H1 (cell line): ENCODE data around the gene TMEM52B. TPM values are rescaled to one million over a fixed set of nuclear protein-coding genes. Genes with fewer than 3 reads are reported as not detected.

ENCODE experiments used
- ATF2 ChIP-seq: IDR thresholded peaks from 2 replicates; pipeline ENCODE4 v1.6.1; 2012; ENCODE audit warnings: low read length, inconsistent platforms
- BACH1 ChIP-seq: IDR thresholded peaks from 2 replicates; pipeline ENCODE4 v1.6.1; 2012; ENCODE audit warnings: low read length, improper control_type of control experiment
- CBX8 ChIP-seq: fragments of 300-800, 300-1000 bp; sonication (generic); IDR thresholded peaks from 2 replicates; pipeline ENCODE4 v1.7.1; 2016; ENCODE audit warnings: low read depth, low read length, borderline replicate concordance
- CREB1 ChIP-seq: IDR thresholded peaks from 2 replicates; pipeline ENCODE4 v1.6.1; 2012; ENCODE audit warnings: inconsistent platforms
- E2F6 ChIP-seq: IDR thresholded peaks from 2 replicates; pipeline ENCODE4 v1.6.1; 2012; ENCODE audit warnings: inconsistent platforms
- JUND ChIP-seq: IDR thresholded peaks from 2 replicates; pipeline ENCODE4 v1.6.1; 2011; ENCODE audit warnings: mild to moderate bottlenecking, improper control_type of control experiment, low read length
- KDM5A ChIP-seq: fragments of 200-600 bp; IDR thresholded peaks from 2 replicates; pipeline ENCODE4 v1.7.1; 2012; ENCODE audit warnings: mild to moderate bottlenecking, low read length, inconsistent platforms, mixed read lengths
- MAFK ChIP-seq: IDR thresholded peaks from 2 replicates; pipeline ENCODE4 v1.6.1; 2012; ENCODE audit warnings: low read depth, mild to moderate bottlenecking, improper control_type of control experiment, low read length
- MAX ChIP-seq: IDR thresholded peaks from 2 replicates; pipeline ENCODE4 v1.6.1; 2012; ENCODE audit warnings: inconsistent platforms
- NANOG ChIP-seq: IDR thresholded peaks from 2 replicates; pipeline ENCODE4 v1.6.1; 2011; ENCODE audit warnings: low read length, low read depth, mild to moderate bottlenecking, inconsistent platforms; ENCODE audit not compliant: insufficient read depth, poor library complexity, severe bottlenecking
- POLR2A ChIP-seq, 2 experiments: IDR thresholded peaks; 1 replicate in 1 of 2; 2 replicates in 1 of 2; pipeline ENCODE4 v1.6.1; 2011; ENCODE audit warnings: low read depth in 2 of 2, low read length in 2 of 2, mild to moderate bottlenecking in 2 of 2; ENCODE audit errors: control extremely low read depth in 1 of 2
- POLR2AphosphoS5 ChIP-seq: IDR thresholded peaks from 2 replicates; pipeline ENCODE4 v1.6.1; 2011; ENCODE audit warnings: low read depth, low read length
- RNF2 ChIP-seq: fragments of 200-900, 300-1000 bp; sonication (generic); IDR thresholded peaks from 2 replicates; pipeline ENCODE4 v1.7.1; 2016; ENCODE audit warnings: borderline replicate concordance, low read depth, mild to moderate bottlenecking, antibody characterized with exemption, low read length; ENCODE audit not compliant: poor library complexity, severe bottlenecking; ENCODE audit errors: missing control alignments
- SP4 ChIP-seq: IDR thresholded peaks from 2 replicates; pipeline ENCODE4 v1.6.1; 2012; ENCODE audit warnings: low read length, inconsistent platforms
- TAF7 ChIP-seq: optimal IDR thresholded peaks from 2 replicates; pipeline ENCODE3; 2011; ENCODE audit warnings: low read depth, mild to moderate bottlenecking, inconsistent platforms, low read length, moderate library complexity, borderline replicate concordance
- polyA plus RNA-seq, 7 experiments: library from polyadenylated mRNA; depleted of rRNA in 3 of 7; stranded (reverse) in 5 of 7; unstranded in 2 of 7; fragments of >200 nt in 5 of 7; fragments of 200-250 nt in 2 of 7; gene quantifications; 1 replicate in 5 of 7; 2 replicates in 1 of 7; 4 replicates in 1 of 7; pipeline versions ENCODE4 v1.2.1 to v1.2.3, GENCODE V29; 2011 to 2013; ENCODE audit warnings: missing spikeins in 2 of 7, mixed read lengths in 2 of 7
- total RNA-seq: library from RNA; stranded (reverse); fragmentation: NEBNext Ultra II Directional; extraction: Animal tissue kit (Norgen Biotek cat#: 25700); gene quantifications from 2 replicates; pipeline ENCODE4 v1.2.1, GENCODE V29; 2021

Gene TMEM52B
- total and polyA plus RNA-seq, 2 of the 8 experiments (the other 6 are each of a cell fraction or from before 2014, with no cell fraction given), result not detected

- TF ChIP-seq MAFK, result peak; percentile 66; the same call in 1 of the 2 replicates
- 0 out of 2 replicates have a peak, but pooled peaks have one; percentile 15 for TF ChIP-seq E2F6
- peak; percentile 50; the same call in 1 of the 2 replicates for TF ChIP-seq SP4
- peak; percentile 82 for TF ChIP-seq BACH1
- peak; percentile 64 for TF ChIP-seq MAX
- TF ChIP-seq CREB1, result peak; percentile 84; the same call in 1 of the 2 replicates
- TF ChIP-seq POLR2AphosphoS5, result peak; percentile 86
- TF ChIP-seq CBX8, result no peak
- TF ChIP-seq ATF2, result peak; percentile 47; the same call in 1 of the 2 replicates
- TF ChIP-seq RNF2, result no peak
- peak; percentile 53 to 93 for TF ChIP-seq POLR2A (IDR thresholded peaks at IDR 0.05; ENCODE audit: control extremely low read depth in 1 of 2, low read depth in 2 of 2, low read length in 2 of 2)
- TF ChIP-seq KDM5A, result no peak
- TF ChIP-seq TAF7, result peak; percentile 47
- TF ChIP-seq JUND, result no peak; the same call in none of the 2 replicates
- TF ChIP-seq NANOG, result no peak
Measured at GRCh38 chr12:10211940-10212738, 33.3 kb downstream of the TMEM52B start (continued).
